SK-N-SH treated with all-trans-retinoic acid at 6 μM for 48 hours (cell line): Measurements from ENCODE around the gene KLHL29.

Experiments
- ATAC-seq: fragments of 200-7000 bp; cut with Tn5 transposase; 3 replicates; pipeline ENCODE4 v1.9.1; 2020; ENCODE audit warnings: mild to moderate bottlenecking, moderate library complexity
- ARNTL ChIP-seq: fragments of 450-650 bp; formaldehyde crosslinking; IDR thresholded peaks from 2 replicates; pipeline ENCODE4 v1.5.0; 2020; ENCODE audit warnings: low read depth, mild to moderate bottlenecking, moderate library complexity, borderline replicate concordance
- BACH2 ChIP-seq: fragments of 250-450 bp; sonication (Bioruptor Pico); IDR thresholded peaks from 2 replicates; pipeline ENCODE4 v1.9.0; 2021; ENCODE audit warnings: mild to moderate bottlenecking, borderline replicate concordance
- CREB5 ChIP-seq: fragments of 250-450 bp; sonication (Bioruptor Pico); IDR thresholded peaks from 2 replicates; pipeline ENCODE4 v1.5.1; 2020; ENCODE audit warnings: low read depth, mild to moderate bottlenecking, moderate library complexity
- CSDC2 ChIP-seq: fragments of 250-450 bp; sonication (Bioruptor Pico); IDR thresholded peaks from 2 replicates; pipeline ENCODE4 v1.5.0; 2020; ENCODE audit warnings: mild to moderate bottlenecking, moderate library complexity
- CSRNP3 ChIP-seq: fragments of 250-450 bp; sonication (Bioruptor Pico); IDR thresholded peaks from 2 replicates; pipeline ENCODE4 v1.5.1; 2021; ENCODE audit warnings: mild to moderate bottlenecking, moderate library complexity
- ESRRG ChIP-seq: fragments of 250-450 bp; sonication (Bioruptor Pico); IDR thresholded peaks from 2 replicates; pipeline ENCODE4 v1.6.1; 2021; ENCODE audit warnings: mild to moderate bottlenecking
- GLIS3 ChIP-seq: fragments of 250-450 bp; sonication (Bioruptor Pico); IDR thresholded peaks from 2 replicates; pipeline ENCODE4 v1.5.0; 2020; ENCODE audit warnings: mild to moderate bottlenecking, moderate library complexity
- ISL1 ChIP-seq: fragments of 250-450 bp; sonication (Bioruptor Pico); IDR thresholded peaks from 2 replicates; pipeline ENCODE4 v2.1.2; 2022; ENCODE audit warnings: mild to moderate bottlenecking, moderate library complexity
- OSR1 ChIP-seq: fragments of 250-450 bp; sonication (Bioruptor Pico); IDR thresholded peaks from 2 replicates; pipeline ENCODE4 v1.8.0; 2022; ENCODE audit warnings: moderate library complexity, mild to moderate bottlenecking, inconsistent platforms
- PATZ1 ChIP-seq: fragments of 250-450 bp; sonication (Bioruptor Pico); IDR thresholded peaks from 2 replicates; pipeline ENCODE4 v1.8.0; 2020; ENCODE audit warnings: mild to moderate bottlenecking, moderate library complexity, borderline replicate concordance
- POU6F1 ChIP-seq: fragments of 250-450 bp; sonication (Bioruptor Pico); IDR thresholded peaks from 2 replicates; pipeline ENCODE4 v1.8.0; 2021; ENCODE audit warnings: low read depth, mild to moderate bottlenecking, moderate library complexity, borderline replicate concordance
- PPARA ChIP-seq: fragments of 250-450 bp; sonication (Bioruptor Pico); IDR thresholded peaks from 2 replicates; pipeline ENCODE4 v1.5.0; 2020; ENCODE audit warnings: mild to moderate bottlenecking, borderline replicate concordance
- RARB ChIP-seq: fragments of 250-450 bp; sonication (Bioruptor Pico); IDR thresholded peaks from 2 replicates; pipeline ENCODE4 v1.8.0; 2021; ENCODE audit warnings: mild to moderate bottlenecking, moderate library complexity
- SNAI2 ChIP-seq: fragments of 250-450 bp; sonication (Bioruptor Pico); IDR thresholded peaks from 2 replicates; pipeline ENCODE4 v1.5.0; 2020; ENCODE audit warnings: mild to moderate bottlenecking, moderate library complexity
- TCF4 ChIP-seq: fragments of 250-450 bp; sonication (Bioruptor Pico); IDR thresholded peaks from 2 replicates; pipeline ENCODE4 v1.8.0; 2021; ENCODE audit warnings: mild to moderate bottlenecking, moderate library complexity, borderline replicate concordance
- TOX ChIP-seq: fragments of 250-450 bp; sonication (Bioruptor Pico); IDR thresholded peaks from 2 replicates; pipeline ENCODE4 v1.8.0; 2021; ENCODE audit warnings: mild to moderate bottlenecking, moderate library complexity, borderline replicate concordance
- TSHZ2 ChIP-seq: fragments of 250-450 bp; sonication (Bioruptor Pico); IDR thresholded peaks from 2 replicates; pipeline ENCODE4 v1.5.0; 2020; ENCODE audit warnings: mild to moderate bottlenecking, moderate library complexity
- ZC3H10 ChIP-seq: fragments of 250-450 bp; sonication (Bioruptor Pico); IDR thresholded peaks from 2 replicates; pipeline ENCODE4 v1.5.1; 2021; ENCODE audit warnings: mild to moderate bottlenecking, moderate library complexity
- ZFP3 ChIP-seq: fragments of 250-450 bp; sonication (Bioruptor Pico); IDR thresholded peaks from 2 replicates; pipeline ENCODE4 v1.5.0; 2020; ENCODE audit warnings: mild to moderate bottlenecking, moderate library complexity
- ZFP30 ChIP-seq: fragments of 450-650 bp; formaldehyde crosslinking; IDR thresholded peaks from 2 replicates; pipeline ENCODE4 v1.5.0; 2022; ENCODE audit warnings: mild to moderate bottlenecking, moderate library complexity
- ZNF70 ChIP-seq: fragments of 450-650 bp; formaldehyde crosslinking; IDR thresholded peaks from 2 replicates; pipeline ENCODE4 v1.5.0; 2020; ENCODE audit warnings: mild to moderate bottlenecking, moderate library complexity
- ZNF8 ChIP-seq: fragments of 450-650 bp; formaldehyde crosslinking; IDR thresholded peaks from 2 replicates; pipeline ENCODE4 v1.5.0; 2020; ENCODE audit warnings: mild to moderate bottlenecking, moderate library complexity

The KLHL29 gene

GRCh38 chr2:23486684-23487075, 101.7 kb downstream of the KLHL29 start:
- no peak for ATAC-seq
- no peak for TF ChIP-seq TSHZ2 (CRISPR knock-in tag)
- no peak for TF ChIP-seq ZFP30 (CRISPR knock-in tag)
- no peak for TF ChIP-seq ARNTL (CRISPR knock-in tag)
- TF ChIP-seq BACH2: no peak
- no peak for TF ChIP-seq ISL1 (CRISPR knock-in tag)
- no peak for TF ChIP-seq GLIS3 (CRISPR knock-in tag)
- TF ChIP-seq SNAI2 (CRISPR knock-in tag): no peak
- TF ChIP-seq ZNF70 (CRISPR knock-in tag): no peak
- TF ChIP-seq RARB (CRISPR knock-in tag): no peak
- no peak for TF ChIP-seq ZNF8 (CRISPR knock-in tag)
- no peak for TF ChIP-seq CSDC2
- no peak for TF ChIP-seq PATZ1 (CRISPR knock-in tag)
- no peak for TF ChIP-seq TOX (CRISPR knock-in tag)
- no peak for TF ChIP-seq TCF4 (CRISPR knock-in tag)
- no peak for TF ChIP-seq PPARA (CRISPR knock-in tag)
- TF ChIP-seq POU6F1 (CRISPR knock-in tag): no peak
- no peak for TF ChIP-seq CSRNP3 (CRISPR knock-in tag)

GRCh38 chr2:23487735-23488492, 102.9 kb downstream of the KLHL29 start:
- no peak for TF ChIP-seq TCF4 (CRISPR knock-in tag)
- TF ChIP-seq TSHZ2 (CRISPR knock-in tag): no peak
- no peak for TF ChIP-seq RARB (CRISPR knock-in tag)
- no peak for TF ChIP-seq PATZ1 (CRISPR knock-in tag)
- no peak for TF ChIP-seq OSR1 (CRISPR knock-in tag)
- TF ChIP-seq SNAI2 (CRISPR knock-in tag): no peak
- TF ChIP-seq ESRRG: no peak
- no peak for TF ChIP-seq ZFP3
- TF ChIP-seq PPARA (CRISPR knock-in tag): no peak
- no peak for TF ChIP-seq CREB5 (CRISPR knock-in tag)
- TF ChIP-seq GLIS3 (CRISPR knock-in tag): no peak
- TF ChIP-seq ZC3H10 (CRISPR knock-in tag): no peak
- TF ChIP-seq TOX (CRISPR knock-in tag): no peak
- no peak for TF ChIP-seq ZFP30 (CRISPR knock-in tag)
- no peak for TF ChIP-seq ISL1 (CRISPR knock-in tag)
- TF ChIP-seq ZNF8 (CRISPR knock-in tag): no peak
- no peak for ATAC-seq
